ENCODE data around the gene SEMA4D.
A peak's percentile ranks its signal among the peaks of the same experiment; 100 is the strongest.

SEMA4D gene

DNA sequence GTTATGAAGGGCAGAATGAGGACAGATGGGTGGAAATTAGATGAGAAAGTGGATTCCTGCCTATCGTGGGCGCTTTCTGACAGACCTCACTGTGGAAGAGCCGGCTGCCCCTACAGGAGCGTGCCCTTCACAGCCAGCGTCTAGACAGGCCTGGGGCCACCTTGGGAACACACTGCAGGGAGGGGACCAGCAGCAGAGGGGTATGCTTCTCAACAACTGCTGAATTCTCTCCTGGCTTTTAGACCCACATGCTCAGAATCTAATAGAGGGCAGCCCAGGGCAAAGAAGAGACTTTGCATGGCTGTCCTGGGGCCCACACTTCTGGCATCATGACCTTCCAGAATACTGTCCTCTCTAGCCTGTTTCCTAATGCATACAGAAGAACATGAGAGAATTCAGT lies 2.1 kb upstream of the SEMA4D start:
- no peak for DNase-seq

DNA sequence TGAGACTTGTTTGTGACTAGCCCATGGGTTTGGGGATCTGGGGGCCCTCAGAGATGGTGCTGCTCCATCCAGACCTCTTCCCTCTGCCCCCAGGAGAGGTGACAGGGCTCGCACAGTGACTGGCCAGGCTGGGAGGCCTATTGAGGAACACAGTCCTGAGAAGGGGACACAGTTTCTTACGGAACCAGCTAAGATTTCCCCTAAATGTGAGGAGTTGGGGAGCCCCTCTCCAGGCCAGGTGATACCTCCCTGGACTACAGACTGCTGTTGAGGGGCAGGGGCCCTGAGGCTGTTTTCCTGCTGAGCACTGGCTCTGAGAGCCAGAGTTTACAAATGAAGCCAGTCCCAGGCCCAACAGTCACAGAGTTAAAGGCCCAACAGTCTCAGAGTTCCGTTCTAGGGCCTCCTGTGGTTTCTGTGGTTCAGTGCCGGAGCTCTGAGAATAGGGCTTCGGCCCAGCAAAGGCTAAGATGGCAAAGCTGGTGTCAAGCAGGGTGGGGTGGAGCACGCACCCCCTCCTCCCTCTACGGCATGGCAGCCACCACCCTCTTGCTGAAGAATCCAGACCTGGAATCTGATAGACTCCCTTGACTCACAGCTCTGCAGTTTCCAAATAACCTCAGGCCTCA lies 1.1 kb upstream of the SEMA4D start:
- DNase-seq = no peak

DNA sequence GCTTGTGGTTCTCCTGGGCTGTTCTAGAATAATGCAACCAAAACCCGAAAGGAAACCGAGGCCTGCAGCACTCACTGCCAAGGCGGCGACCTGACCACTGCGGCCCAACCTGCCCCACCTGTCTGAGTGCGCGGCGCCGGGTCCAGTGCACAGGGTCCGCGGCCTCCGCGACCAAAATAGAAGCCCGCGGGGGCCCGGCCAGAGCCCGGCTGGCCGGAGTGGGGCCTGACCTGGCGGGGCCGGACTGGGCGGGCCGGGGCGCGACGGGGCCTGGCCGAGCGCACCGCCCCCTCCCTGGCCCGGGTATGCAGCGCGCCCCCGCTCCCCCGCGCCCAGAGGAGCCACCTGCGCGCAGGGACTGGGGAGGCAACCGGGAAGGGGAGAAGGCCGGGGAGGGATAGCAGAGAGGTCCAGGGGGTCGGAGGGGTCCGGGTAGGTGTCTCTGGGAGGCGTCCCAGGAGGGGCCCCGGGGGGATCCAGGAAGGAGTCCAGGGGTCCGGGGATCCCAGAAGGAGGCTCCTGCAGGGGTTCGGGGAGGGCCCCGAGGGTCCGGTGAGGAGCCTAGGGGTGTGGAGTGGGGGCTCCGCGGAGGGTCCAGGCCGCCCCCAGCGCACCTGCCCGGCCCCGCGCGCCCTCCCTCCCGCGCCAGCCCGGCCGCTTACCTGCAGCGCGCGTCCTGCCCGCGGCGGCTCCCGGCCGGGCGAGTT lies 503 bp downstream of the SEMA4D start:
- no peak for DNase-seq

DNA sequence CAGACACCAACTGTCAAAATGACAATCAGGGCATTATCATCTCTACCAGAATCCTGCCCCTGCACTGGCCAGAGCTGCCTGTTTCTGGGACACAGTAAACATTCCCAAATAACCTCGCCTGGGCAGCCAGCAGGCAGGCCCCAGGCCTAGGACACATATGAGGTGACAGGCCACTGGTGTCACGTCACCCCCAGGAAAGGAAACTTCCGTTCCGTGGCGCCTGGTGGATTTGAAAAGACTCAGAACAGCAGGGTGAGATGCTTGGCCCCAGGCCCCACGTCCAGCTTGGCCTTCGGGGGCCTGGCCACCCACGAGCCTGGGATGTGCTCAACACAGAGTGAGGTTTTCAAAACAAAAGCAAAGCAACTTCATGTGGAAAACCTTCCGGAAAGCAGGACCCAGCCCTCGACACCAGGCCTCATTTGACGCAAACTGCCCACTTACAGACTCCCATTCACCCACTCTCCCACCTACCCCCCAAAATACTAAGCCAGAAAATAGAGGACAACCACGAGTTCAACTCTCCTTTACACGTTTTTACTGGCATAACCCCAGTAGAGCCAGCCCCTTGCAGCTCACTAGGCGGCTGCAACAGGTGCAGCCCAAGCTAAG lies 1.2 kb downstream of the SEMA4D start:
- no peak for DNase-seq

DNA sequence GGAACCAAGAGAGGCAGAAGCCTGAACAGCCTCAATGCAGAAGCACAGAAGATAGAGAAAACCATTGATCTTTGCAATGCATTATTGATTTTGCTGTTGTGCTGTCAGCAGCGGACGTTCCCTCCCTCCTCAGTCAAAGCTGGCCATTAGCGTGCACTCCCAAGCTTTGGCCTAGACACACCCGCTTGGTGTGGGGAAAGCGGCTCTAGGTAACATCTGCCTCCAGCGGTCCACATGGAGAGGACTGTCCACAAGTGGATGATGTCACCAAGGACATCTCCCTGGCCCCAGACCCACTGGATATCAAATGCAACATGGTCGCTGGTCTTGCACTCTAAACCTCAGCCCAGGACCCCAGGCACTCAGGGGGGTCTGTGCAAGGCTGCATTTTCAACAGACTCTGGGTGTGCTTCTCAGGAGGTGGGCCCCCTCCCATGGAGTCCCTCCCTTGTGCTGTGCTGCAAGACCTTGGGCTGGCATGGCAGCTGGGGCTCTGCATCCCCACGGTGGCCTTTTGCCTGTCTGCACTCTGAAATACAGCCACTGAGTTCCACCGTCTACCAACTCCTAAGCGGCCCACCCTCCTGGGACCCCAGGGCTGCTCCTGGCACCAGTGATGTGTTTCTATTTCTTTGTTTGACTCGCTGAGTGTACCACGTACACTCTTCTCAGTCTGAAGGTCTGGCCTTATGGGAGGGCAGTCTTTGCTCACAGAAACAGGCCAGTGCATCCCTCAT lies 1.9 kb downstream of the SEMA4D start:
- DNase-seq = no peak

DNA sequence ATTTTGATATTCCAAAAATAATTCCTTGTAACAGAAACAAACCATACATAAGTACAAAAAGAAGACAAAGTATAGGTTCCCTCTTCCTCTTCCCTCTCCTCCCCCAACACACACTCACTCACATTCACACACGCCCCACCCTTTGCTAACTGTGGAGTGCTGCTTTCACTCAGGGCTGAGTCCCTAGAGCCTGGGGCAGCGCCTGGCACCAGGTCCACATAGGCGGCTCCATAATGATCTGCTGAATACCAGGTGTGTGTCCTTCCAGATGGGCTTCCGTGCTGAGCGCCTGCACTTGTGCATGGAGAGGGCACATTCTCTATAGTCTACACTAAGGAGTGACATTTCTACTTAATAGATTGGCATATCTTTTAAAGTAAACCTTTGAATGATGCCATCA lies 3.7 kb downstream of the SEMA4D start:
- no peak for DNase-seq

DNA sequence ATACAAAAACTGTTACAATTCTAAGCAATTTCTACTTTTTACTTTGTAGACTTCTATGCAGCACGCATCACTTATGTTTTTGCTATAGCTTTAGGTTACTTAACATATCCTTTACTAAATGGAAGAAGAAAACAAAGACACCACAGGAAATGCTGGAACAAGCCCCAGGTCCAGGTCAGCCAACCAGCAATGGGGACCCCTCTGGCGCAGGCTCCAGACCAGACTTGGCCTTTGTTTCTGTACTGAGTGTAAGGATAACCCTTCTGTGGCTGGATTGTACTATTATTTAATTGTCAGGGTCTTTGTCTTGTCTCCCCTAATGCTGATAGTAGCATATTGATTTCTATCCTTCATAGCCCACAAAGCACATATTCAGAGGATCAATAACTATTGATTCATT lies 4.2 kb downstream of the SEMA4D start:
- DNase-seq = no peak

DNA sequence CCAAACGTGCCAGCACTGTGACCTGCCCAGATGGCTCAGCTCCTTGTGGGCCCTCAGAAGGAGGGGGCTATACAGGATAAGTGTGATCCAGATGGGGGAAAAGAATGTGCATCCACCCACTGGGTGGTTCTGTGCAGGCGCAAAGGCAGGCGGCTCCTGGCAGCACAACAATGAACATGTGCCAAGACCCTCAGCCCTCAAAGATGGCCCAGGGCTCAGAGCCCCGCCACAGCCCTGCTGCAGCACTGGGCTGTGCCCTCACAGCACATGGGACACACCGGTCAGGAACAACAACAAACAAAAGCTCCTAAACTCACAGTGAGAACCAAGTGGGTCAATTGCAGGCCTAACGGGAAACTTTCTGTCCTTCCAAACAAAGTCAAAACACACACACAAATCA lies 4.7 kb downstream of the SEMA4D start:
- no peak for DNase-seq

DNA sequence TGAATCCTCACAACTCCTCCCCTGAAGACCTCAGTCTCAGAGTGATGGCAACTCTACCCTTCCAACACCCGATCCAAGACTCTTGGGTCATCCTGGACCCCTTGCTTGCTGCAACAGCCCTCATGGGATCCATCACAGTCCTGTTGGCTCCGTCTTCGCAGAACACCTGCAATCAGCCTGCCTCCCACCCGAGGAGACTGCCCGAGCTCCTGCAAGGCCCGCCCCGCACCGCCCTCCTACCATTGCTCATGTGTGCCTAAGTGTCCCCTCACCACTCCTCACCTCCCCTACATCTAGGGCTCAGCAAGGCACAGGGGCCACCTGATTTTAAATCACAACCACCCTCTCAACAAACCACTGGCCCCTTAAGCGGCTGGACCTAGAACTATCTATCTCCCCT lies 5.3 kb downstream of the SEMA4D start:
- no peak for DNase-seq

DNA sequence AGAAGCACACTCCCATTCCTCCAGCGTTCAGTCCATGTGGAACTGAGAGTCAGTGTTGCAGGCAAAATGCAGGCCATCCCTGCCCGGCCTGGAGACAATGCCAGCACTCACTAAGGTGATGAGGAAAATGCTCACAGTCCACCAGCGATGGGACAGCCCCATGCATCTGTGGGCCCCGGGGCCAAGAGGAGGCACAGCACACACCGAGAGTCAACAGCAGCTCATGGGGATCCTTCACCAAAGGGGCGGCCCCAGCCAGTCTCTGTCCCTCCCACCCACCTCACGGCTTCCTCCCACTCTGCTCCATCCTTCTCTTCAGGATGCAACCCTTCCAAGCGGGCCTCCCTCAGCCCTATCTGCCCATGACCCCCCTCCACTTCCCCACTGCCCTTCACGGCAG lies 6.2 kb downstream of the SEMA4D start:
- DNase-seq = no peak

DNA sequence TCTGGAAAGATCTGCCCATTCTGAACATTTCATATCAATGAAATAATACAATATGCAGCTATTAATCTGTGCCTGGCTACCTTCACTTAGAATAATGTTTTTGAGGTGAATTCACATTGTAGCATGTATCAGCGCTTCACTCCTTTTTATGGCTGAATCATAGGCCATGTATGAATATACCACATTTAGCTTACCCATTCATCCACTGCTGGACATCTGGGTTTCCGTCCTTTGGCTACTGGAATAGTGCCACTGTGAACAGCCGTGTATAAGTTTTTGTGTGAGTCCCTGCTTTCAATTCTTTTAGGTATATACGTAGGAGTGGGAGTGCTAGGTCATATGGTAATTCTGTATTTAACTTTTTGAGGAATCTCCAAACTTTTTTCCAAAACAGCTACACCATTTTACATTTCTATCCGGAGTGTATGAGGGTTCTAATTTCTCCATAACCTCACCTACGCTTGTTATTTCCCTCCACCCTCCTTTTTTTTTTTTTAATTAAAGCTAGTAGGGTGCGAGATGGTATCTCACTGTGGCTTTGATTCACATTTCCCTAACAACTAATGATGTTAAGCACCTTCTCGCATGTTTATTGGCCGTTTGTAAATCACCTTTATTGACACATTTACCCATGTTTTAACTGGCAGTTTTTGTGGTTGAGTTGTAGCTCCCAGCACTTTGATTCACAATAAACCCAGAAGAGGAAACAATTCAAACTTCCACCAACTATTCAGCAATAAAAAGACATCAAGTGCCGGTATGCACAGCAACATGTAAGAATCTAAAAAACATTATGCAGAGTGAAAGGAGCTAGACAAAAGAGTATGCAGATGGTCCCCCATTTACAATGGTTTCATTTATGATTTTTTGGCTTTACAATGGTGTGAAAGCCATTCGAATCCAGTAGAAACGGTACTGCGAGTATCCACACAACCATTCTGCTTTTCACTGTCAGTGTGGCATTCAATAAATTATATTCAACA lies 8.1 kb downstream of the SEMA4D start:
- DNase-seq = no peak

DNA sequence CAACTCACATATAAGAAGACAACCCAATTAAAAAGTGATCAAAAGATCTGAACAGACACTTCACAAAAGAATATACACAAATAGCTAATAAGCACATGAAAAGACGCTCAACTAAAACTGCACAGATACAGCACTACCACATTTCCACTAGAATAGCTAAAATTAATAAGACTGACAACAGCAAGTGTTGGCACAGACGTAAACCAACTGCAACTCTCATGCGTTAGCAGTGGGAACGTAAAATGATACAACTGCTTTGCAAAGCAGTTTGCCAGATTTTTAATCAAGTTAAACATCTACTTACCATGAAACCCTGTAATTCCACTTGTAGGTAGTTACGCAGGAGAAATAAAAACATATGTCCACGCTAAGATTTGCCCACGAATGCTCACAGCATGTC lies 9.0 kb downstream of the SEMA4D start:
- no peak for DNase-seq

DNA sequence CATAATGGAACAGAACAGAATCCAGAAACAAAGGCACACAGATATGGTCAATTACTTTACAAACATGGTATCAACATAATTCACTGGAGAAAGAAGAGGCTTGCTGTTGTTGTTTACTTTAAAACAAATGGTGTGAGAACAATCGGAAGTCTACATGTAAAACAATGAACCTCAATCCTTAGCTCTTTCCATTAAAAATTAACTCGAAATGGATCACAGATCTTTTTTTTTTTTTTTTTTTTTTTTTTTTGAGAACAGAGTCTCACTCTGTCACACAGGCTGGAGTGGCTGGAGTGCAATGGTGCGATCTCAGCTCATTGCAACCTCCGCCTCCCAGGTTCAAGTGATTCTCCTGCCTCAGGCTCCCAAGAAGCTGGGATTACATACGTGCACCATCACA lies 9.8 kb downstream of the SEMA4D start:
- DNase-seq = no peak

DNA sequence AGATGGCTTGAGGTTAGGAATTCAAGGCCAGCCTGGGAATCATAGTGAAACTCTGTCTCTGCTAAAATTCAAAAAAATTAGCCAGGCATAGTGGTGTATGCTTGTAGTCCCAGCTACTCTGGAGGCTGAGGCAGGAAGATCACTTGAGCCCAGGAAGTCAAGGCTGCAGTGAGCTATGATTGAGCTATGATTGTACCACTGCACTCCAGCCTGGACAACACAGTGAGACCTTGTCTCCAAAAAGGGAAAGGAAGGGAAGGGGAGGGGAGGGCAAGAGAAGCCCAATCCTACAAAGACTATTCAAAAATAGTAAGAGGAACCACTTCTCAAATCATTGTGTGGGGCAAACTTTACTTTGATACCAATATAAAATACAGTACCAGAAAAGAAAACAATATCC lies 11.2 kb downstream of the SEMA4D start:
- DNase-seq = no peak

DNA sequence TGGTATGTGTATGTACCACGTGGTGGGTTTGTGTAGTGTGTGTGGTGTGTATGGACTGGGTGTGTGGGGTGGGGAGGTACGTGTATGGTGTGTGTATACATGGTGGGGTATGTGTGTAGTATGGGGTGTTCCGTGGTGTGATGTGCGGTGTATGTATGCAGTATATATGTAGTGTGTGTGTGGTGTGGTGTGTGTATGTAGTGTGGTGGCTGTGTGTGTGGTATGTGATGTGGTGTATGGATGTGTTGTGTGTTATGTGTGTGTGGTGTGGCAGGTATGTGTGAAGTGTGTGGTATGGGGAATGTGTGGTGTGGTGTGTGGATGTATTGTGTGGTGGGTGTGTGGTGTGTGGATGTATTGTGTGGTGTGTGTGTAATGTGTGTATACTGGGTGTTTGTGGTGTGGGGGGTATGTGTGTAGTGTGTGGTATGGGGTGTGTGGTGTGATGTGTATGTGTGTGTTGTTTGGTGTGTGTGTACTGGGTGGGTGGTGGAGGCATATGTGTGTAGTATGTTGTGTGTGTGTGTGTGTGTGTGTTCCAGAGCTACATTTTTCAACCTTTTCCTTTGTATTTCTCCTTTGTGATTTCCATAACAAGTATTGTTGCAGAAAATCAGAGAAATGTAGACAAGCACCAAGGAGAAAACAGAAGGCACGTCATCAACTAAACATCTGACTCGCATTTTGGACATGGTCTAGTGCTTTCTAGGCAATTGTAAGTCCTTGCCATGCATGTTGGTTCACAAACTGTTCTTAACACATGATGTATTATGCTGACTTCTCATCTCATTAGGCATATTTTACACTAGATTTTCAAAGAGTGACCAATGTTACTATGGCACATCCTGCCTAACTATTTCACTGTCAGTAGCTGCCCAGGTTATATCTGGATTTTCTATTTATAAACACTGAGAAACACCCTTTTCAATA lies 13.2 kb downstream of the SEMA4D start:
- no peak for DNase-seq

DNA sequence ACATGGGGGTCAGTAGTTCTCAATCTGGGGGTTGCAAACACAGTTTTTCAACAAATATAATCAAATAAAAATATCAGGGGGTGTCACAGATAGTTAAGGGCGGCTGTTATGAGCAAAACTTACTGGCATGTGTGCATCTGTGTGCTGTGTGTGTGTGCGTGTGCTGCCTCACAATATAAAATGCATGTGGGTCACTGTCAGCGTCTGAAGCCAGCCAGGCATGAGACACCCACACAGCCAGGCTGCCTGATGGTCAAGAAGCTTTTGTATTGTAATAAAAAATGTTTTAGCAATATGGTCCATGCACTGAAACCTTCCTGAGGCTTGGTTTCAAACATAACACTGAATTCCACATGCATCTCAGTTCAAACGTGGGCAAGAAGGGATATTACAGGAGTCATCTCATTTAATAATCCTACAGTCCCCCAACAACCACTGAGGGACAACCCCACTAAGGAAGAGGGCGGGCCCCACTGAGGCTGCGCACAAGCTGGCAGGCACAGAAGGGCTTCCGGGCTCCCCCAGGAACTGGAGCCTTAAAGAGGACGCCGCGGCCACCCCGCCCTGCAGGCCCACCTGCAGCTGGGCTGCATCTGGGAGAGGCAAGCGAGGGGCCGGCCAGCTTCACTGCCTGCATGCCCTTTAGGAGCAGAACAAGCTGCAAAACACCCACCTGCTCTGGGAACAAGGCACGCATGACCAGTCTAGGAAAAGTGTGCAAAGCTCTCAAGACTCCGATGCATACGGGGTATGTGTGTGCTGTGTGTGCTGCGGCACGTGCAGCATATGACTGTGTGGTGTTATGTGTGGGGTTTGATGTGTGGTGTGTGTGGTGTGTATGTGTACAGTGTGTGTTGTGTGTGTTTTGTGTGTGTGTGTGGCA lies 14.1 kb downstream of the SEMA4D start:
- DNase-seq = peak in 2 of 4 experiments; percentile 51 to 60

DNA sequence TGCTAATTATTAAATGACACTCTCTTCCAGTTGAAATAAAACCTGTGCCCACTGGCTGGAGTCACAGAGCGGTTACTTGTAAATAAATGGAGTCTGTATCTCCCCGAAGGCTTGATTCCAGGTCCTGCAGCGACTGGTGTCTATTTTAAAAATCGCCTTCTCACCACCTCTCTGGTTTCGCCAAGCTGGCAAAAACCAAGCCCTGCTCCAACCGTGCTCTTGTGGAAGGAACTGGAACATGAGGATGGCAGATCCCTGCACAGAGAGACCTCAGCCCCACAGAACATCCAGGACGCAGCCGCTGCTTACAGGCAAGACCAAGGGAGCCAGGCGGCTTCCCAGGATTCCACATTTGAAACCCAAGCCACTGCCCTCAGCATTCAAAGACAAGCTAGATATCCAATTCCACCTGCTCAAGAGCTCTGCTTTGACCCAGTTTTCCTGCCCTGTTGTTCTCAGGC lies 15.0 kb downstream of the SEMA4D start:
- no peak for DNase-seq

DNA sequence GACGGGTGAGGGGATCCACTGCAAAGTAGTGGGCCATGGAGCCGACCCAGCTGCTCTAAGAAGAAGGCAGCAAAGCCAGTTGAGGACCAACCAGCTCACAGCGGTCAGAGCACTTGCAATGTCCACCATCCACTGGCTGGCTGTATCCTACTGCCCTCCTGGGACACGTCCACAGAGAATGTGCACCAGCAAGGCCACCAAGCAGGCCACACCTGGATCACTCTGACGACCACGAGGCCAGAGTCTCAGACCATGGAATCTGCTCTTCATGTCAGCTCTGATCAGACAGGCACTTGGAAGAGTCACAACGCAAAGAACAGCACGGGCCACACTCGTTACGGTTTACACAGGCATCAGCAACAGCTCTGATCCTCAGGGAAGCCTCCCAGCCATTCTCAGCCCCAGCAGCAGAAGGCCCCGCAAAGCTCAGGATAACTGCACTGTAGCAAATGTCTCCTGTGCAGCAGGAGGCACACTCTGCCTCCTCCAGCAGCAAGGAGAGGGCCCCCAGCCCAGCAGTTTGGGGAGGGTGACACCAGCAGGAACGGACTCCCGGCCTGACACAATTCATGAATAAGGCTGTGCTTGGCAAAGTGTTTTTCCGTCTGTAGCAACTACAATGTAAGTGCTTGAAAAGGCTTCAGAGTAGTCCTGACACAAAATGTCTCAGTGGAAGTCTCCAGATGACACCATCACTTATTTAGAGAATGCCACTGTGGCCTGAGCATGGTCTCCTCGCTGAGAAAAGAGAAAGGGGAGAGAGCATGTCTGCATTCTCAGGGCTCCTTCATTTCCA lies 15.7 kb downstream of the SEMA4D start:
- no peak for DNase-seq

DNA sequence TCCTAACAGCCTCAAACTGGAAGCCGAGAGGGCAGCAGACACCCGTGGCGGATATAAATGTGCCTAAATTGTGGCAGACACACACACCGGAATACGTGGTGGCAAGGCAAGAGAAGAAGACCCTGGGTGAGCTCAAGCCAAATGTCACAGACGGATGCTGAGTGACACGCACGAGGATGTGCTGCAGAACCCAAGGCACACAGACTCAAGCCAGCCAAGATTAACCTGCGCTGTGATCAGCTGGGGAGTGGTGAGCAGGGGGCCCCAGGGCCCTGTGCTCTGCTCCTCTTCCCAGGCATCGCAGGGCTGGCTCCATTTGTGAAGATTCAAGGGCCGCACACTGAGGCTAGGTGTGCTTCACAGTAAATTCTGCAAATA lies 16.4 kb downstream of the SEMA4D start:
- DNase-seq = no peak

Measured in activated CD4-positive, CD25-positive, alpha-beta regulatory T cell (primary cell).